ENCODE results near the gene NHSL2.
"Not testable (repeated sequence)": the region's sequence is repeated elsewhere in the genome, so short reads cannot be mapped to it uniquely, and the experiment has no call there.

Gene NHSL2

GRCh38 chrX:72137846-72138495 lies 227.3 kb downstream of the NHSL2 start:
- no peak for DNase-seq

GRCh38 chrX:72139538-72139937 lies 228.9 kb downstream of the NHSL2 start:
- DNase-seq: no peak

- DNase-seq: no peak
Measured at GRCh38 chrX:72141372-72142004, 230.8 kb downstream of the NHSL2 start.

- peak; percentile 73 to 78 for DNase-seq
Measured at GRCh38 chrX:72142094-72142793, 231.6 kb downstream of the NHSL2 start.

GRCh38 chrX:72142794-72143608 lies 232.4 kb downstream of the NHSL2 start:
- no peak for DNase-seq

GRCh38 chrX:72143609-72143907 lies 232.9 kb downstream of the NHSL2 start:
- DNase-seq: no peak

- no peak for DNase-seq
Measured at GRCh38 chrX:72145181-72145580, 234.5 kb downstream of the NHSL2 start.

- DNase-seq: no peak
Measured at GRCh38 chrX:72146527-72146926, 235.9 kb downstream of the NHSL2 start.

- no peak for DNase-seq
Measured at GRCh38 chrX:72158773-72159172, 248.1 kb downstream of the NHSL2 start.

- no peak for DNase-seq
Measured at GRCh38 chrX:72159769-72160168, 249.1 kb downstream of the NHSL2 start.

GRCh38 chrX:72165551-72165950 lies 254.9 kb downstream of the NHSL2 start:
- DNase-seq: no peak

GRCh38 chrX:72169008-72169728 lies 258.5 kb downstream of the NHSL2 start:
- DNase-seq: no peak

- DNase-seq: not testable (repeated sequence)
Measured at GRCh38 chrX:72176289-72176688, 265.6 kb downstream of the NHSL2 start.

GRCh38 chrX:72176981-72177380 lies 266.3 kb downstream of the NHSL2 start:
- DNase-seq: no peak

GRCh38 chrX:72180539-72180938 lies 269.9 kb downstream of the NHSL2 start:
- DNase-seq: no peak

GRCh38 chrX:72181178-72182125 lies 270.8 kb downstream of the NHSL2 start, which contains the start of gene PIN4:
TSS of gene PIN4 (plus strand) at chrX:72181757. CDS start at chrX:72181786, 29 bp downstream.
- peak; percentile 88 to 95 for DNase-seq

GRCh38 chrX:72182924-72183323 lies 272.3 kb downstream of the NHSL2 start:
- DNase-seq: no peak

- no peak for DNase-seq
Measured at GRCh38 chrX:72201836-72202536, 291.3 kb downstream of the NHSL2 start.
